Common myeloid progenitor, CD34-positive (primary cell): Measurements from ENCODE around the gene HINFP.
"Not testable (repeated sequence)": the region's sequence is repeated elsewhere in the genome, so short reads cannot be mapped to it uniquely, and the experiment has no call there.

Source experiments
- CTCF ChIA-PET: fragments of 350-600 bp; sonication (Branson Sonifier 250); formaldehyde crosslinking; loops from one replicate; lab custom pipeline; 2021; ENCODE audit warnings: antibody characterized with exemption; lab: Charles Lee
- POLR2A ChIA-PET: fragments of 350-600 bp; sonication (Branson Sonifier 250); formaldehyde crosslinking; loops from one replicate; lab custom pipeline; 2021; ENCODE audit warnings: antibody characterized with exemption; lab: Charles Lee
- DNase-seq, 3 donors: peaks; one replicate each; pipeline versions ENCODE4 v3.0.0 to v3.0.0-alpha.2; 2013
- H3K27ac ChIP-seq, 2 experiments: 1 replicate in 1 of 2; 2 replicates in 1 of 2; pipeline ENCODE4 v1.7.0; 2013; ENCODE audit warnings: inconsistent platforms in 2 of 2, low read length in 2 of 2, mild to moderate bottlenecking in 2 of 2, low read depth in 1 of 2, moderate library complexity in 1 of 2; ENCODE audit not compliant: severe bottlenecking in 2 of 2, insufficient read depth in 1 of 2, poor library complexity in 1 of 2
- H3K27me3 ChIP-seq, 5 experiments: replicated peaks in 2 of 5; 1 replicate in 3 of 5; 2 replicates in 2 of 5; pipeline versions ENCODE4 v1.6.1 to v1.7.0; 2013; ENCODE audit warnings: low read length in 4 of 5, mild to moderate bottlenecking in 2 of 5, moderate library complexity in 2 of 5, inconsistent platforms in 1 of 5; ENCODE audit not compliant: insufficient read depth in 5 of 5, control insufficient read depth in 4 of 5
- H3K36me3 ChIP-seq, 4 experiments: 1 replicate in 2 of 4; 2 replicates in 2 of 4; pipeline versions ENCODE4 v1.6.1 to v1.7.0; 2013; ENCODE audit warnings: low read length in 3 of 4, control low read depth in 1 of 4, mild to moderate bottlenecking in 1 of 4; ENCODE audit not compliant: control insufficient read depth in 4 of 4, insufficient read depth in 4 of 4
- H3K4me1 ChIP-seq, 4 experiments: 1 replicate in 3 of 4; 2 replicates in 1 of 4; pipeline versions ENCODE4 v1.6.1 to v1.7.1; 2013; ENCODE audit warnings: low read length in 3 of 4, mild to moderate bottlenecking in 3 of 4, control low read depth in 1 of 4, inconsistent platforms in 1 of 4, moderate library complexity in 1 of 4; ENCODE audit not compliant: control insufficient read depth in 4 of 4, insufficient read depth in 4 of 4; ENCODE audit errors: control extremely low read depth in 1 of 4
- H3K4me3 ChIP-seq, 7 experiments: 1 replicate in 4 of 7; 2 replicates in 3 of 7; pipeline versions ENCODE4 v1.5.1 to v1.7.0; 2013; ENCODE audit warnings: mild to moderate bottlenecking in 7 of 7, low read length in 6 of 7, moderate library complexity in 6 of 7, inconsistent platforms in 2 of 7, low read depth in 2 of 7, control low read depth in 1 of 7; ENCODE audit not compliant: insufficient read depth in 4 of 7, control insufficient read depth in 1 of 7; ENCODE audit errors: extremely low read depth in 1 of 7
- H3K9me3 ChIP-seq, 5 experiments: 1 replicate in 4 of 5; 2 replicates in 1 of 5; pipeline versions ENCODE4 v1.6.1 to v1.7.1; 2013; ENCODE audit warnings: low read length in 4 of 5, mild to moderate bottlenecking in 2 of 5, inconsistent platforms in 1 of 5, low read depth in 1 of 5, moderate library complexity in 1 of 5; ENCODE audit not compliant: control insufficient read depth in 4 of 5, insufficient read depth in 2 of 5; ENCODE audit errors: control extremely low read depth in 1 of 5
- WGBS: methylation state at CpG from one replicate; pipeline ENCODE4 v1.1.5; 2013; ENCODE audit not compliant: insufficient coverage; 5-methylcytosine and 5-hydroxymethylcytosine counted together

Gene HINFP

DNA sequence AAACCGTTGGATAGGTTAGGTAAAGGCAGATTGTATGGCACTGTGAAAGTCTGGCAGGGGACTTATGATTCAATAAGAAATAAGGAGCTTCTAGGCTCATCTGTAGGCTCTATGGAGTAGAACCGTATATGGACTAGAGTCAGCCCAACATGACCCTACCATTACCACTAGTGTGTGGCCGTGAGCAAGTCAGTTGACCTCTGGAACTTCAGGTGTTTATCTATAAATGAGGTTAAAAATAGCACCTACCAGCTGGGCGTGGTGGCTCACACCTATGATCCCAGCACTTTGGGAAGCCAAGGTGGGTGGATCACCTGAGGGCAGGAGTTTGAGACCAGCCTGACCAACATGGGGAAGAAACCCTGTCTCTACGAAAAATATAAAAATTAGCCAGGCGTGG is 4.4 kb downstream of the HINFP start:
- H3K36me3 ChIP-seq, result peaks cover 8 to 42% (median 23%) of the 10 kb centered on the region in 4 experiments
- H3K4me1 ChIP-seq, result peaks cover 11 to 15% (median 13%) of the 10 kb centered on the region in 4 experiments
- CTCF ChIA-PET, result interaction anchor here (0.9 to 1.9 kb wide), 3 partner anchors 20 to 54 kb away, joined by 3 to 9 read pairs (median 4); partner anchors contain the start of gene HMBS
- 98% methylated on average over 5 of the region's 6 CpGs for WGBS
- H3K9me3 ChIP-seq, result no peaks in the 10 kb centered on the region
- no peak for DNase-seq
- no peak overlapping the region for H3K27ac ChIP-seq
- POLR2A ChIA-PET, result no interaction called here
- H3K4me3 ChIP-seq, result no peak overlapping the region
- no peaks in the 10 kb centered on the region for H3K27me3 ChIP-seq

DNA sequence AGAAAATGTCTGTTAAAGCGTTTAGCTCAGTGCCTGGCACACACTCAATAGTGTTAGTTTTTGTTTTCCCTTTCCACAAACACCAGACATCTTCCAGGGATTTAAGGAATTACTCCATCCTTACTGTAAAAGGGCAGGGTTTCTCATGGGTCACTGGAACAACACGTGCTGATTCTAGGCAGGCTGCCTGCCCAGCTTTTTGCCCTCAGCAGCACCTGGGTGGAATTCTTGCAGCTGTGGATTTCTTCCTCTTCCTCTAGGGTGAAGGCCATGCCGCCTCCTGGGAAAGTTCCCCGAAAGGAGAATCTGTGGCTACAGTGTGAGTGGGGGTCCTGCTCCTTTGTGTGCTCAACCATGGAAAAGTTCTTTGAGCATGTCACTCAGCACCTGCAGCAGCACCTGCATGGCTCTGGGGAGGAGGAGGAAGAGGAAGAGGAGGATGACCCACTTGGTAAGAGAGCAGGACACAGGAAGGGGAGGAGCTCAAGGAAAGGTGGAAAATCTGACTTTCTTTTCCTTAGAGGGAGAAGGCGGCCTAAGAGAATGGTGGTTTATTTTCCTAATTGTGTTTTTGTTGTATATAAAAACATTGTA is 5.4 kb downstream of the HINFP start:
- Histone ChIP-seq H3K36me3 (peaks cover 8 to 51% (median 31%) of the 10 kb centered on the region in 4 experiments), H3K4me1 (peaks cover 9 to 11% (median 10%) of the 10 kb centered on the region in 4 experiments), H3K27me3 (no peaks in the 10 kb centered on the region), H3K9me3 (no peaks in the 10 kb centered on the region), H3K27ac (no peak overlapping the region), H3K4me3 (no peak overlapping the region)
- CTCF ChIA-PET, result interaction anchor here (1.3 to 1.9 kb wide), 2 partner anchors 19 to 53 kb away, joined by 4 to 9 read pairs; no protein-coding TSS in a partner anchor
- 92% methylated on average over 2 of the region's 5 CpGs for WGBS
- POLR2A ChIA-PET, result no interaction called here
- no peak for DNase-seq

DNA sequence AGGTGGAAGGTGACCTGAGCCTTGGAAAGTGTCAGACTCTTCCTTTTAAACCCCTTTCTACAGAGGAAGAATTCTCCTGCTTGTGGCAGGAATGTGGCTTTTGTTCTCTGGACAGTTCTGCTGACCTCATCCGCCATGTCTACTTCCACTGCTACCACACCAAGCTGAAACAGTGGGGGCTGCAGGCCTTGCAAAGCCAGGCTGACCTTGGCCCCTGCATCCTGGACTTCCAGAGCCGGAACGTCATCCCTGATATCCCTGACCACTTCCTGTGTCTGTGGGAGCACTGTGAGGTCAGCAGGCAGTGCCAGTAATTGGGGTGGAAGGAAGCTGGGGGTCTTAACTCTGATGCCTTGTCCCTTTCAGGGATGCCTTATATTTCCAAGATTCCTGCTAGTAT is 9.3 kb downstream of the HINFP start:
- ChIA-PET POLR2A (no interaction called here), CTCF (no interaction called here)
- Histone ChIP-seq H3K27me3 (no peaks in the 10 kb centered on the region), H3K27ac (no peak overlapping the region), H3K36me3 (peaks cover 20 to 67% (median 52%) of the 10 kb centered on the region in 4 experiments), H3K4me1 (no peaks in the 10 kb centered on the region), H3K4me3 (no peak overlapping the region), H3K9me3 (no peaks in the 10 kb centered on the region)
- 100% methylated on average over 1 of the region's 3 CpGs for WGBS
- no peak for DNase-seq

DNA sequence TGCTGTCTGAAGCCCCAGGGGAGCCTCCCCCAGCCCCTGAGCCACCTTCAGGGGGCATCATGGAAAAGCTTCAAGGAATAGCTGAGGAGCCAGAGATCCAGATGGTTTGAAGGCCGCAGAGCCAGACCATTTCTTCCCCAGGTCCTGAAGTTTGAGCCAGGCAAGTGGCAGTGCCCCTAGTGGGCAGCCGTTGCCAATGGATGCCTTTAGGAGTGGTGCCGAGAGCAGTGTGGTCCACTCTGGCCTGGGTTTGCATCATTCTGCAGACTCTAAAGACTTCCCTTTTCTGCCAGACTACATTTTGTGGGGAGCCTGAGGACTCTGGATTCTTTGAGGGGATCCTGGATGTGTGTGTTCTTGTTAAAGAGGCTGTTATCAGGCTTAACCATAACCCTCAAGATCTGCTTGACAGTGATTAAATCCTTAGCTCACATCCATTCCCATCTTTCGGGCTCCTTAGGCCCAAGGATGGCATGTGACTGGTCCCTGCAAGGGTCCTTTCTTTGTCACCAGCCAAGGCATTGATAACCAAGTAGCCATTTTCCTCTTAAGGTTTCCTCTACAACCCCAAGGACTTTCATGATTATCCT is 13.1 kb downstream of the HINFP start:
- Histone ChIP-seq H3K4me3 (no peak overlapping the region), H3K4me1 (no peaks in the 10 kb centered on the region), H3K27ac (no peak overlapping the region), H3K9me3 (no peaks in the 10 kb centered on the region), H3K36me3 (peaks cover 20 to 54% (median 47%) of the 10 kb centered on the region in 4 experiments), H3K27me3 (no peaks in the 10 kb centered on the region)
- ChIA-PET POLR2A (no interaction called here), CTCF (interaction anchor here (0.8 to 2.1 kb wide), 8 partner anchors 11 to 71 kb away, joined by 3 to 6 read pairs (median 4); partner anchors contain the start of gene CBL)
- peak in 2 of 3 donors; percentile 54 to 55 for DNase-seq
- WGBS, result 72% methylated on average over 3 of the region's 4 CpGs

DNA sequence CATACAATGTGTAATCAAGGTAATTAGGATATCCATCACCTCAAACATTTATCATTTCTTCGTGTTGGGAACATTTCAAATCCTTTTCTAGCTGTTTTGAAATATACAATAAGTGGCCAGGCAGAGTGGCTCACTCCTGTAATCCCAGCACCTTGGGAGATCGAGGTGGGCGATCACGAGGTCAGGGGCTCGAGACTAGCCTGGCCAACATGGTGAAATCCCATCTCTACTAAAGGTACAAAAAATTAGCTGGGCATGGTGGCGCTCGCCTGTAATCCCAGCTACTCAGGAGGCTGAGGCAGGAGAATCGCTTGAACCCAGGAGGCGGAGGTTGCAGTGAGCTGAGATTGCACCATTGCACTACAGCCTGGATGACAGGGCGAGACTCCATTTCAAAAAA is 17.9 kb downstream of the HINFP start:
- not testable (repeated sequence) for H3K9me3 ChIP-seq, H3K27ac ChIP-seq, H3K4me1 ChIP-seq, DNase-seq, H3K4me3 ChIP-seq, H3K27me3 ChIP-seq
- 100% methylated on average over 3 of the region's 10 CpGs for WGBS
- peaks cover 5 to 10% (median 8%) of the 10 kb centered on the region in 4 experiments for H3K36me3 ChIP-seq
- ChIA-PET POLR2A (interaction anchor here (0.6 to 0.8 kb wide), 2 partner anchors 9 to 145 kb away, joined by 3 to 4 read pairs; no protein-coding TSS in a partner anchor), CTCF (interaction anchor here (0.7 to 1.6 kb wide), 3 partner anchors 16 to 160 kb away, joined by 3 read pairs; no protein-coding TSS in a partner anchor)

DNA sequence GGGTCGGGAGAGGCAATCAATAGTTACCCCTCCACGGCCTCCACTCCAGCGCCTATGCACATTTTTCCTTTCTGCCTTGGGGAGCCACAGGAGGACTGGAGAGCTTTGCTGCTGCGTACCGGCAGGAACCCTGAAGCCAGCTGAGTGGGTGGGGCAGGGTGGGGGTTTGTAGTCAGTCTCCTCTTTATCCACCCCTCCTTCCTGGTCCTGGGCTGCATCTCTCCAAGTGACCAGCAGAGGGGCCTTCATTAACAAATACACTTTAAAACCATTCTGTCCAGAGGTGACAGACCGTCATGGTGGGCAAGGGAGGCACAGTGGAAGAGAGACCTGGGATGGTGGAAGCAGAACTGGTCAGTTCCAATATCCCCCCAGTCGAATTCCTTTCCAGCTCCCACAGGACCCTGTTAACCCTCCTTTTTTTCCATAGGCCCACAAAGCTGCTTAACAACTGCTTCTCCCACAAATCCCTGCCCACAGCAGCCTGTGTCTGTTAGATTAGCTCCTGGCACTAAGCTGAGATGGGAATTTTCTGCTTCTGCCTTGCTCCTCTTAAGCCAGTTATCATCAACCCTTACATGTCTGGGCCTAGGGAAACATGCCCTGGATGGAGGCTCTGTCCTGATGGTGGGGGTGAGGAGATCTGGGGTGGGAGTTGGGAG is 23.6 kb downstream of the HINFP start:
- Histone ChIP-seq H3K4me3 (no peak overlapping the region), H3K27me3 (peaks cover 0 to 38% (median 19%) of the 10 kb centered on the region in 5 experiments), H3K36me3 (no peaks in the 10 kb centered on the region), H3K9me3 (no peaks in the 10 kb centered on the region), H3K27ac (no peak overlapping the region), H3K4me1 (peaks cover 0 to 18% (median 16%) of the 10 kb centered on the region in 4 experiments)
- POLR2A ChIA-PET, result interaction anchor here (1.1 to 1.3 kb wide), 2 partner anchors 50 to 58 kb away, joined by 3 to 4 read pairs; no protein-coding TSS in a partner anchor
- WGBS, result 13% methylated on average over 3 of the region's 7 CpGs
- peak; percentile 71 to 86 (median 84) for DNase-seq
- CTCF ChIA-PET, result interaction anchor here (0.7 to 5.0 kb wide), 13 partner anchors 10 to 139 kb away, joined by 3 to 29 read pairs (median 4); no protein-coding TSS in a partner anchor
